Lung (tissue), 12 donors: ENCODE results near the gene NDUFA8. TPM values are rescaled to one million over a fixed set of nuclear protein-coding genes. Genes with fewer than 3 reads are reported as not detected.

Experiments
- ATAC-seq: fragments of 200-7000 bp; cut with Tn5 transposase; one replicate; pipeline ENCODE4 v1.9.1; 2020; ENCODE audit warnings: moderate number of reproducible peaks; ENCODE audit not compliant: insufficient read depth, low FRiP score
- DNase-seq, 3 donors: peaks; one replicate each; pipeline ENCODE4 v3.0.0-alpha.2; 2013 to 2017
- H3K27ac ChIP-seq, 2 donors: one replicate each; pipeline ENCODE4 v1.5.1; 2013; ENCODE audit warnings: mild to moderate bottlenecking in 2 of 2, moderate library complexity in 2 of 2, control low read depth in 1 of 2, inconsistent platforms in 1 of 2, low read depth in 1 of 2, low read length in 1 of 2
- H3K27me3 ChIP-seq, 3 donors: one replicate each; pipeline ENCODE4 v1.5.1; 2013; ENCODE audit warnings: low read length in 2 of 3; ENCODE audit not compliant: control insufficient read depth in 3 of 3, insufficient read depth in 3 of 3
- H3K36me3 ChIP-seq, 4 donors: one replicate each; pipeline ENCODE4 v1.5.1; 2013; ENCODE audit warnings: low read length in 4 of 4, mild to moderate bottlenecking in 1 of 4, moderate library complexity in 1 of 4; ENCODE audit not compliant: control insufficient read depth in 4 of 4, insufficient read depth in 4 of 4
- H3K4me1 ChIP-seq, 5 donors: one replicate each; pipeline ENCODE4 v1.5.1; 2013; ENCODE audit warnings: low read length in 5 of 5, mild to moderate bottlenecking in 2 of 5, moderate library complexity in 1 of 5; ENCODE audit not compliant: control insufficient read depth in 5 of 5, insufficient read depth in 5 of 5
- H3K4me3 ChIP-seq: one replicate; pipeline ENCODE4 v1.5.1; 2013; ENCODE audit warnings: mild to moderate bottlenecking, control low read depth, moderate library complexity
- H3K9ac ChIP-seq, 2 donors: one replicate each; pipeline ENCODE4 v1.5.1; 2013; ENCODE audit warnings: low read length in 2 of 2, control low read depth in 1 of 2; ENCODE audit not compliant: insufficient read depth in 1 of 2
- H3K9me3 ChIP-seq, 4 donors: one replicate each; pipeline ENCODE4 v1.5.1; 2013; ENCODE audit warnings: low read length in 3 of 4, mild to moderate bottlenecking in 1 of 4, moderate library complexity in 1 of 4; ENCODE audit not compliant: control insufficient read depth in 4 of 4, insufficient read depth in 3 of 4
- WGBS, 2 donors: extraction: QIAGEN DNeasy Blood & Tissue Kit; methylation state at CpG; one replicate each; pipeline ENCODE4 v1.1.7; 2013; 5-methylcytosine and 5-hydroxymethylcytosine counted together
- polyA plus RNA-seq, 2 donors: library from polyadenylated mRNA; stranded (reverse); fragments of 200-250 nt; gene quantifications; one replicate each; pipeline ENCODE4 v1.2.1, GENCODE V29; 2013
- total RNA-seq, 2 donors: library from RNA; depleted of rRNA in 1 of 2; stranded (reverse); fragments of >200 nt in 1 of 2; gene quantifications; one replicate each; pipeline ENCODE4 v1.2.1, GENCODE V29; 2014 to 2021
- TF ChIP-seq, protein P1 (sequence below): IDR thresholded peaks from 2 replicates; pipeline ENCODE4 v1.5.1; 2012; ENCODE audit warnings: mild to moderate bottlenecking; ENCODE audit errors: control extremely low read depth, extremely low read depth
- donor health status: control.
- donor health status: control.
- donor health status: Bipolar disorder and iron deficiency.
- donor health status: healthy.
- donor health status: DM: yes; HTN: yes; CAD: no.

The NDUFA8 gene
- total and polyA plus RNA-seq, 4 donors: 26.6 to 107 (median 58.3) TPM

GRCh38 chr9:122188369-122188768 lies 28.8 kb upstream of the NDUFA8 start:
- no peaks in the 10 kb centered on the region for H3K9me3 ChIP-seq
- 92 to 93% methylated on average over 6 of the region's 6 CpGs for WGBS, 2 donors
- peaks cover 0 to 9% (median 0%) of the 10 kb centered on the region in 3 donors for H3K27me3 ChIP-seq
- peaks cover 0 to 9% (median 0%) of the 10 kb centered on the region in 5 donors for H3K4me1 ChIP-seq
- H3K27ac ChIP-seq: no peak overlapping the region
- DNase-seq (no peak), ATAC-seq (no peak)
- TF ChIP-seq, protein P1, sequence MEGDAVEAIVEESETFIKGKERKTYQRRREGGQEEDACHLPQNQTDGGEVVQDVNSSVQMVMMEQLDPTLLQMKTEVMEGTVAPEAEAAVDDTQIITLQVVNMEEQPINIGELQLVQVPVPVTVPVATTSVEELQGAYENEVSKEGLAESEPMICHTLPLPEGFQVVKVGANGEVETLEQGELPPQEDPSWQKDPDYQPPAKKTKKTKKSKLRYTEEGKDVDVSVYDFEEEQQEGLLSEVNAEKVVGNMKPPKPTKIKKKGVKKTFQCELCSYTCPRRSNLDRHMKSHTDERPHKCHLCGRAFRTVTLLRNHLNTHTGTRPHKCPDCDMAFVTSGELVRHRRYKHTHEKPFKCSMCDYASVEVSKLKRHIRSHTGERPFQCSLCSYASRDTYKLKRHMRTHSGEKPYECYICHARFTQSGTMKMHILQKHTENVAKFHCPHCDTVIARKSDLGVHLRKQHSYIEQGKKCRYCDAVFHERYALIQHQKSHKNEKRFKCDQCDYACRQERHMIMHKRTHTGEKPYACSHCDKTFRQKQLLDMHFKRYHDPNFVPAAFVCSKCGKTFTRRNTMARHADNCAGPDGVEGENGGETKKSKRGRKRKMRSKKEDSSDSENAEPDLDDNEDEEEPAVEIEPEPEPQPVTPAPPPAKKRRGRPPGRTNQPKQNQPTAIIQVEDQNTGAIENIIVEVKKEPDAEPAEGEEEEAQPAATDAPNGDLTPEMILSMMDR: no peak
- no peak overlapping the region for H3K4me3 ChIP-seq
- no peaks in the 10 kb centered on the region for H3K36me3 ChIP-seq
- H3K9ac ChIP-seq: no peak overlapping the region

DNA sequence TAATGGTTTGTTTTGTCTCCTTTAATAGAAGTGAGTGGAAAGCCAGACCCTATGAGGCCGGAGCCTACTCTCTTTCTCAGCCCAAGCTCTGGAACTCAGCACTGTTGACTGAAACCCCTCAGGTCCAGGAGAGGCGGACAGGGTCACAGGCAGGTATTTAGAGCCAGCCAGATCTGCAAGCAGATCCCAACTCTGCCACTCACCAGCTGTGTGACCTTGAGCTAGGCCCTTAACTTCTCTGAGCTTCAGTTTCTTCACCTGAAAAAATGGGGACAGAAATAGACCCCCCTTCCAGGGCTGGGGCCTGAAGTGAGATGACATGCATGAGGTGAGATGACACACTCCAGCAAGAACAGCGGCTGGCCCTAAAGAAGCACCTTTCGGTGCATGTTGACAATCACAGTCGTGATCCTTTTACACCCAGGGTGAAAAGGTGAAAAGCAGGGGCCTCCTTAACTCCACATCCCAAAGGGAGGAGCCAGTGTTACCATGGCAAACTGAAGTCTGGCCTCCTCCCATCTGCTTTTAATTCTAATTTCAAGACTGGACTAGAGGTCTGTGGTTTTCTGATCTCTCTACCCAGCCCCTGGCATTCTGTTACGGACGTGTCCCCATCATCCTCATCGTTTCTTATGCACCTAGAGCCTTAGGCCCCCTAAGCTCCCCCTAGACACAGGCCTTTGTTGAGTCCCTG lies 27.3 kb upstream of the NDUFA8 start:
- H3K36me3 ChIP-seq: no peaks in the 10 kb centered on the region
- no peak for DNase-seq
- 93 to 94% methylated on average over 8 of the region's 8 CpGs for WGBS, 2 donors

GRCh38 chr9:122186301-122186700 lies 26.7 kb upstream of the NDUFA8 start:
- no peaks in the 10 kb centered on the region for H3K9me3 ChIP-seq
- TF ChIP-seq, protein P1: no peak
- no peak overlapping the region for H3K9ac ChIP-seq
- DNase-seq: no peak
- H3K36me3 ChIP-seq: no peaks in the 10 kb centered on the region
- no peak overlapping the region for H3K27ac ChIP-seq
- peaks cover 0 to 1% (median 0%) of the 10 kb centered on the region in 5 donors for H3K4me1 ChIP-seq
- peaks cover 0 to 11% (median 3%) of the 10 kb centered on the region in 3 donors for H3K27me3 ChIP-seq
- WGBS, 2 donors: 87 to 92% methylated on average over 5 of the region's 5 CpGs
- ATAC-seq: no peak
- no peak overlapping the region for H3K4me3 ChIP-seq

More for the DNA sequence above, 27.3 kb upstream of the NDUFA8 start:
- Histone ChIP-seq H3K4me1 (peaks cover 0 to 7% (median 0%) of the 10 kb centered on the region in 5 donors), H3K27ac (no peak overlapping the region), H3K4me3 (no peak overlapping the region), H3K27me3 (peaks cover 0 to 11% (median 3%) of the 10 kb centered on the region in 3 donors), H3K9ac (no peak overlapping the region), H3K9me3 (no peaks in the 10 kb centered on the region)
- no peak for ATAC-seq
- TF ChIP-seq, protein P1: no peak

DNA sequence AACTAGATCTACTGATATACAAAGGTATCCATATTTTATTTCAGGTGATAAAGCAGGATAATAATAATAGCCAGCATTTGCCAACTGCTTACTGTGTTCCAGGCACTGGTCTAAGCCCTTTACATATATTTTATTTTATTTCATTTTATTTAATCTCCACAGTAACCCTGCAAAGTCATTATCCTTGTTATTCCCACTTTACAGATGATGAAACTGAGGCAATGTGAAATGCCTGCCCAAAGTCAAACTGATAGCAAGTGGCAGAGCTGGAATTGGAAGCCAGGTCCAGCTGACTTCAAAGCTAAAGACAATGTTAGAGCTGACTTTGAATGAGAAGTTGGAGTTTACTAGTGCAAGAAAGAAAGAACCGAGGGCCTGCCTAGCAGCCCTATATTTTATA lies 25.0 kb upstream of the NDUFA8 start:
- no peak for ATAC-seq
- no peak for DNase-seq

More for the DNA sequence above, 25.0 kb upstream of the NDUFA8 start:
- Histone ChIP-seq H3K9ac (no peak overlapping the region), H3K27ac (no peak overlapping the region), H3K36me3 (no peaks in the 10 kb centered on the region), H3K27me3 (peaks cover 0 to 11% (median 3%) of the 10 kb centered on the region in 3 donors), H3K4me3 (no peak overlapping the region), H3K4me1 (no peaks in the 10 kb centered on the region), H3K9me3 (no peaks in the 10 kb centered on the region)
- WGBS, 2 donors: 86 to 100% methylated on average over 1 of the region's 1 CpG
- TF ChIP-seq, protein P1: no peak
